Fibroblast of lung (primary cell): ENCODE measurements around the gene ME1.

Experiments used
- EZH2 ChIP-seq: IDR thresholded peaks from 2 replicates; pipeline ENCODE4 v1.5.1; 2012; ENCODE audit warnings: low read length, control low read depth, mild to moderate bottlenecking; ENCODE audit errors: missing control alignments
- TF ChIP-seq, protein P1 (sequence below), 2 donors: IDR thresholded peaks in 1 of 2; conservative IDR thresholded peaks in 1 of 2; 1 replicate in 1 of 2; 2 replicates in 1 of 2; pipeline ENCODE4 v1.5.1; 2011 to 2012; ENCODE audit warnings: low read length in 2 of 2, control low read depth in 1 of 2, inconsistent platforms in 1 of 2, low read depth in 1 of 2, mild to moderate bottlenecking in 1 of 2

DNA sequence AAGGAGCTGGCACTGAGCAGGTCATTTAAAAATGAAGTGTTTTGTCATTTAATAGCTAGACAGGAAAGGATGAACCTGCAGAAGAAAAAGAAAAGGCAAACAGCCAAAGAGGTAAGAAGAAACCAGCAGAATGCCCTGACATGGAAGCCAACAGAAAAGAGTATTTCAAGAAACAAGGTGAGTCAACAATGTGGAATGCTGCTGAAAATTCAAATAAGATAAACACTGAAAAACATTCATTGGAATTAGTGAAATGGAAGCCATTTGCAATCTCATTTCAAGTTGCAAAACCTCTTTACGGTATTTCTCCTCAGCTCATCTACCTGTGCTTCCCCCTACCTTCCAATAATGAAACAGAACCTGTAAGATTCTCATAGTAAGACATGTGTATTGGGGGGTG, 178.1 kb downstream of the ME1 start:
- no peak for TF ChIP-seq EZH2
- TF ChIP-seq, protein P1, sequence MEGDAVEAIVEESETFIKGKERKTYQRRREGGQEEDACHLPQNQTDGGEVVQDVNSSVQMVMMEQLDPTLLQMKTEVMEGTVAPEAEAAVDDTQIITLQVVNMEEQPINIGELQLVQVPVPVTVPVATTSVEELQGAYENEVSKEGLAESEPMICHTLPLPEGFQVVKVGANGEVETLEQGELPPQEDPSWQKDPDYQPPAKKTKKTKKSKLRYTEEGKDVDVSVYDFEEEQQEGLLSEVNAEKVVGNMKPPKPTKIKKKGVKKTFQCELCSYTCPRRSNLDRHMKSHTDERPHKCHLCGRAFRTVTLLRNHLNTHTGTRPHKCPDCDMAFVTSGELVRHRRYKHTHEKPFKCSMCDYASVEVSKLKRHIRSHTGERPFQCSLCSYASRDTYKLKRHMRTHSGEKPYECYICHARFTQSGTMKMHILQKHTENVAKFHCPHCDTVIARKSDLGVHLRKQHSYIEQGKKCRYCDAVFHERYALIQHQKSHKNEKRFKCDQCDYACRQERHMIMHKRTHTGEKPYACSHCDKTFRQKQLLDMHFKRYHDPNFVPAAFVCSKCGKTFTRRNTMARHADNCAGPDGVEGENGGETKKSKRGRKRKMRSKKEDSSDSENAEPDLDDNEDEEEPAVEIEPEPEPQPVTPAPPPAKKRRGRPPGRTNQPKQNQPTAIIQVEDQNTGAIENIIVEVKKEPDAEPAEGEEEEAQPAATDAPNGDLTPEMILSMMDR (conservative IDR thresholded peaks at IDR 0.05 in 1 of 2, IDR thresholded peaks at IDR 0.05 in 1 of 2; ENCODE audit: low read depth in 1 of 2, low read length in 2 of 2), result no peak
